CD14-positive monocyte (primary cell): ENCODE results near the gene PLXNC1. TPM values are rescaled to one million over a fixed set of nuclear protein-coding genes. Genes with fewer than 3 reads are reported as not detected.

Experiments used
- DNase-seq, 3 donors: peaks; one replicate each; pipeline ENCODE4 v3.0.0-alpha.2; 2011 to 2022
- H2AFZ ChIP-seq: 2 replicates; pipeline ENCODE4 v1.6.0; 2012; ENCODE audit warnings: mild to moderate bottlenecking, low read depth, low read length, inconsistent platforms; ENCODE audit not compliant: insufficient read depth, poor library complexity, severe bottlenecking
- H3K27ac ChIP-seq, 2 donors: 1 replicate in 1 of 2; 2 replicates in 1 of 2; pipeline ENCODE4 v1.5.1; 2012 to 2013; ENCODE audit warnings: low read length in 2 of 2, control low read depth in 1 of 2, inconsistent platforms in 1 of 2, low read depth in 1 of 2, mild to moderate bottlenecking in 1 of 2
- H3K27me3 ChIP-seq, 2 donors: one replicate each; pipeline versions ENCODE4 v1.6.0 to v1.6.1; 2011 to 2013; ENCODE audit warnings: low read length in 2 of 2; ENCODE audit not compliant: control insufficient read depth in 2 of 2, insufficient read depth in 2 of 2
- H3K36me3 ChIP-seq, 2 donors: replicated peaks in 1 of 2; 1 replicate in 1 of 2; 2 replicates in 1 of 2; pipeline versions ENCODE4 v1.5.1 to v1.6.1; 2012 to 2013; ENCODE audit warnings: low read length in 2 of 2, control low read depth in 1 of 2, inconsistent platforms in 1 of 2, mild to moderate bottlenecking in 1 of 2; ENCODE audit not compliant: insufficient read depth in 2 of 2, control insufficient read depth in 1 of 2
- H3K4me1 ChIP-seq, 2 donors: 1 replicate in 1 of 2; 2 replicates in 1 of 2; pipeline versions ENCODE4 v1.5.1 to v1.6.1; 2012 to 2013; ENCODE audit warnings: low read length in 2 of 2, control low read depth in 1 of 2, inconsistent platforms in 1 of 2, mild to moderate bottlenecking in 1 of 2, moderate library complexity in 1 of 2; ENCODE audit not compliant: insufficient read depth in 2 of 2, control insufficient read depth in 1 of 2
- H3K4me2 ChIP-seq: replicated peaks from 2 replicates; pipeline ENCODE3; 2012; ENCODE audit warnings: low read length, moderate library complexity, mild to moderate bottlenecking; ENCODE audit not compliant: poor library complexity, severe bottlenecking; ENCODE audit errors: extremely low read depth
- H3K4me3 ChIP-seq, 3 experiments: fragments of 200-600 bp in 1 of 3; sonication (generic) in 1 of 3; replicated peaks in 1 of 3; 1 replicate in 2 of 3; 2 replicates in 1 of 3; pipeline ENCODE4 v1.5.1; 2011 to 2013; ENCODE audit warnings: low read length in 3 of 3, mild to moderate bottlenecking in 3 of 3, control low read depth in 2 of 3, low read depth in 2 of 3, inconsistent platforms in 1 of 3, moderate library complexity in 1 of 3
- H3K79me2 ChIP-seq: 2 replicates; pipeline ENCODE4 v1.6.0; 2012; ENCODE audit warnings: mild to moderate bottlenecking, control low read depth, inconsistent platforms, low read length, moderate library complexity; ENCODE audit not compliant: insufficient read depth
- H3K9ac ChIP-seq: 2 replicates; pipeline ENCODE4 v1.6.0; 2017; ENCODE audit warnings: low read length, mild to moderate bottlenecking; ENCODE audit not compliant: insufficient read depth, poor library complexity, severe bottlenecking
- H3K9me3 ChIP-seq, 2 donors: replicated peaks in 1 of 2; 1 replicate in 1 of 2; 2 replicates in 1 of 2; pipeline versions ENCODE4 v1.5.1 to v1.6.1; 2012 to 2013; ENCODE audit warnings: low read length in 2 of 2, control low read depth in 1 of 2; ENCODE audit not compliant: control insufficient read depth in 1 of 2, insufficient read depth in 1 of 2
- H4K20me1 ChIP-seq: 2 replicates; pipeline ENCODE4 v1.6.0; 2012; ENCODE audit warnings: mild to moderate bottlenecking, low read length, control low read depth, moderate library complexity; ENCODE audit not compliant: insufficient read depth
- H3K27ac Mint-ChIP-seq, 7 donors: one replicate each; pipeline ENCODE4 v1.8.0; 2020; ENCODE audit warnings: mild to moderate bottlenecking in 7 of 7, mixed read lengths in 7 of 7, moderate library complexity in 6 of 7, inconsistent platforms in 2 of 7
- H3K27me3 Mint-ChIP-seq, 3 donors: one replicate each; pipeline ENCODE4 v1.8.0; 2021 to 2022; ENCODE audit warnings: low read depth in 3 of 3, mild to moderate bottlenecking in 3 of 3, mixed read lengths in 3 of 3, moderate library complexity in 3 of 3, inconsistent platforms in 1 of 3
- H3K36me3 Mint-ChIP-seq, 2 donors: one replicate each; pipeline ENCODE4 v1.8.0; 2020; ENCODE audit warnings: mixed read lengths in 2 of 2, inconsistent platforms in 1 of 2, mild to moderate bottlenecking in 1 of 2
- H3K4me1 Mint-ChIP-seq: one replicate; pipeline ENCODE4 v1.8.0; 2020; ENCODE audit warnings: mild to moderate bottlenecking, mixed read lengths
- H3K4me3 Mint-ChIP-seq, 2 donors: one replicate each; pipeline ENCODE4 v1.8.0; 2020; ENCODE audit warnings: mild to moderate bottlenecking in 2 of 2, mixed read lengths in 2 of 2, moderate library complexity in 1 of 2
- H3K9me3 Mint-ChIP-seq, 7 donors: one replicate each; pipeline ENCODE4 v1.8.0; 2020 to 2022; ENCODE audit warnings: mixed read lengths in 7 of 7, mild to moderate bottlenecking in 6 of 7, moderate library complexity in 6 of 7, inconsistent platforms in 2 of 7
- WGBS: methylation state at CpG from one replicate; pipeline ENCODE4 v1.1.5; 2013; ENCODE audit warnings: missing lambda C conversion rate; ENCODE audit not compliant: insufficient coverage; 5-methylcytosine and 5-hydroxymethylcytosine counted together
- intact Hi-C, 2 donors: fragments of 100-400 bp; cut with micrococcal nuclease; formaldehyde crosslinking; loops; one replicate each; pipeline versions ENCODE4 v1.15.0 to v1.15.1; 2023
- polyA plus RNA-seq, 3 donors: library from polyadenylated mRNA; depleted of rRNA in 1 of 3; unstranded in 2 of 3; stranded (reverse) in 1 of 3; fragments of 300-500 nt in 2 of 3; fragments of >200 nt in 1 of 3; fragmentation: Illumina TruSeq in 2 of 3; gene quantifications; 1 replicate in 2 of 3; 2 replicates in 1 of 3; pipeline ENCODE4 v1.2.3, GENCODE V29; 2012 to 2021
- TF ChIP-seq, protein P1 (sequence below): fragments of 200-600 bp; IDR thresholded peaks from one replicate; pipeline ENCODE4 v1.8.0; 2022; ENCODE audit warnings: antibody characterized with exemption, mild to moderate bottlenecking

Gene PLXNC1
- polyA plus RNA-seq, 3 donors: 14.3 to 35.2 (median 15.4) TPM

DNA sequence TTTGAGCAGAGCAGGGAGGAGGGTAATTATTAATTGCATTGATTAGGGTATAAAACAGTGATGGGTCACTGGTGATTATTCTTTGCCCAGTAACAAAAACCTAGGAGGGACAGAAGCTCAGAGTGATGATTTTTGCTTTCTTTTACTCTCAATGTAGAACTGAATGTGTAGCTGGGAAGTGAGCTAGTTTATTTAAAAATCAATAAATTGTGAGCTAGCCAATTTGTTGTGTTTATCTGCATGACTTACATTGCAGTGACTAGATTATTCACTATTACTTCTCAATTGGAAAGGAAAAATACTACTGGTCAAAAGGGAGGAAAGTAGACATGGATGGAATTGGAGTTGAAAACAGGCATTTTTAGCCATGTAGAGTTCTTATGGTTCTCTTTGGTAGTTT is 107.1 kb downstream of the PLXNC1 start:
- Histone ChIP-seq H3K27me3 (no peaks in the 10 kb centered on the region), H3K27ac (no peak overlapping the region), H3K4me2 (no peak overlapping the region), H3K9ac (no peak overlapping the region), H3K9me3 (no peaks in the 10 kb centered on the region), H3K4me1 (peaks cover 4 to 7% of the 10 kb centered on the region in 2 donors), H3K36me3 (peaks cover 56 to 89% of the 10 kb centered on the region in 2 donors), H2AFZ (no peak overlapping the region), H4K20me1 (no peaks in the 10 kb centered on the region), H3K4me3 (no peak overlapping the region), H3K79me2 (no peaks in the 10 kb centered on the region)
- Mint-ChIP-seq H3K4me3 (no peak overlapping the region), H3K9me3 (no peaks in the 10 kb centered on the region), H3K27me3 (peaks cover 0 to 2% (median 0%) of the 10 kb centered on the region in 3 donors), H3K4me1 (peaks cover 11% of the 10 kb centered on the region), H3K36me3 (peaks cover 71 to 88% of the 10 kb centered on the region in 2 donors), H3K27ac (no peak overlapping the region)
- TF ChIP-seq, protein P1, sequence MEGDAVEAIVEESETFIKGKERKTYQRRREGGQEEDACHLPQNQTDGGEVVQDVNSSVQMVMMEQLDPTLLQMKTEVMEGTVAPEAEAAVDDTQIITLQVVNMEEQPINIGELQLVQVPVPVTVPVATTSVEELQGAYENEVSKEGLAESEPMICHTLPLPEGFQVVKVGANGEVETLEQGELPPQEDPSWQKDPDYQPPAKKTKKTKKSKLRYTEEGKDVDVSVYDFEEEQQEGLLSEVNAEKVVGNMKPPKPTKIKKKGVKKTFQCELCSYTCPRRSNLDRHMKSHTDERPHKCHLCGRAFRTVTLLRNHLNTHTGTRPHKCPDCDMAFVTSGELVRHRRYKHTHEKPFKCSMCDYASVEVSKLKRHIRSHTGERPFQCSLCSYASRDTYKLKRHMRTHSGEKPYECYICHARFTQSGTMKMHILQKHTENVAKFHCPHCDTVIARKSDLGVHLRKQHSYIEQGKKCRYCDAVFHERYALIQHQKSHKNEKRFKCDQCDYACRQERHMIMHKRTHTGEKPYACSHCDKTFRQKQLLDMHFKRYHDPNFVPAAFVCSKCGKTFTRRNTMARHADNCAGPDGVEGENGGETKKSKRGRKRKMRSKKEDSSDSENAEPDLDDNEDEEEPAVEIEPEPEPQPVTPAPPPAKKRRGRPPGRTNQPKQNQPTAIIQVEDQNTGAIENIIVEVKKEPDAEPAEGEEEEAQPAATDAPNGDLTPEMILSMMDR: no peak
- no peak for DNase-seq
- intact Hi-C loops: no loop called here

DNA sequence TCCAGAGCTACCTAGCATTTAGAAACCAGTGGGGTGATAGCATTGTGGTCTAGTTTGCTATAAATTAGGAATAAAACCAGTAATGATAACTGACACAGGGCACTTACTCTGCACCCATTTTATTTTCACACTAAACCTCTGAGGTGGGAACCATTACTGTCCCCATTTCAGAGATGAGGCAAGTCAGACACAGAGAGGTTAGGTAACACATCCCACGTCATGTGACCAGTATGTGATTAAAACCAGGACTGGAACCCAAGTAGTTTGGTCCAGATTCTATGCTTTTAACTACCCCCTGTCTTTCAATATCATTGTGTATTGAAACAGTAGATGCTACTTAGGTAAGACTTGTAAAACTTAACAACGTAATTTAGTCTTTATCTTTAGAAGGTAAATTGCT is 110.2 kb downstream of the PLXNC1 start:
- WGBS: no CpG with 5 or more reads among the region's 2 CpGs
- no peak for DNase-seq
- Histone ChIP-seq H3K4me2 (no peak overlapping the region), H3K9me3 (no peaks in the 10 kb centered on the region), H3K27me3 (no peaks in the 10 kb centered on the region), H3K27ac (no peak overlapping the region), H3K4me3 (no peak overlapping the region), H3K36me3 (peaks cover 40 to 73% of the 10 kb centered on the region in 2 donors), H4K20me1 (no peaks in the 10 kb centered on the region), H2AFZ (no peak overlapping the region), H3K4me1 (peaks cover 26 to 30% of the 10 kb centered on the region in 2 donors), H3K79me2 (no peaks in the 10 kb centered on the region), H3K9ac (no peak overlapping the region)
- H3K27ac Mint-ChIP-seq: no peak overlapping the region
- no peak overlapping the region for H3K4me3 Mint-ChIP-seq
- peaks cover 69 to 77% of the 10 kb centered on the region in 2 donors for H3K36me3 Mint-ChIP-seq
- intact Hi-C loops: no loop called here
- TF ChIP-seq, protein P1: no peak
- no peaks in the 10 kb centered on the region for H3K9me3 Mint-ChIP-seq
- peaks cover 30% of the 10 kb centered on the region for H3K4me1 Mint-ChIP-seq
- peaks cover 0 to 2% (median 0%) of the 10 kb centered on the region in 3 donors for H3K27me3 Mint-ChIP-seq
